GM21717 (cell line): ENCODE results near the gene EXD2.

Experiments used
- ATAC-seq: cut with Tn5 transposase; IDR thresholded peaks from one replicate; pipeline ENCODE4 v1.9.1; 2021; ENCODE audit warnings: mild to moderate bottlenecking, moderate library complexity; ENCODE audit not compliant: unreplicated experiment

Gene EXD2

DNA sequence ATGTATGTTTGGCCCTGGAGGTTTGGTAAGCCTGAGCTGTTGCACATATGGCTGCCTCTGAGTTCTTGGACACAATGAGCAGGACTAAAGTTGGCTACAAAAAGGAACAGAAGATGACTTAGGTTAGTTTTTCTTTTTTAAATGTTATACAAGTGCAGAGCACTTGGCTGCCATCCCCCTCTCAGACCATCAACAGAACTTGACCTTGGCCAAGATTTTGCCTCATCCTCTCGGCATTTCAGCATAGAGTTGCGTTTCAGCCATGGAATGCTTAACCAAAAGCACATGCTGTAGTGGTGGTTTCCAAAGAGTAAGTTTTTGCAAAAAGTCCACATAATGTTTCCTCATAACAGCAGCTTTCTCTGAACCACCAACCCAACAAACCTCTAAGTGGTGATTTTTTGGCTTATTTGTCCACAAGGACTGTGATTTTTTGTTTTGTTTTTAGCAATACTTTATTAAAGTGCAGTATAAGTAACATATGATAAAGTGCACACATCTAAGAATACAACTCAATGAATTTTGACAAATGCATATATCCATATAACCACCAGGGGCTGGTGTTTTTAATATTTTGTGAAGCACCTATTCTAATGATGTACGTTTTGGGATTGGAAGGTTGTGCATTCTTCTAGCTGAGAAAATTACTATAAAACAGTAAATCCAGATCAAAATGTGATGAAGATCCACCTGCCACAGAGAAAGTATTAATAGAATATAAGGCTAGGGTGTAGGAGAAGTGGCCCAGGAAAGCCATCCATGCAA, 56.6 kb downstream of the EXD2 start:
- no peak for ATAC-seq

DNA sequence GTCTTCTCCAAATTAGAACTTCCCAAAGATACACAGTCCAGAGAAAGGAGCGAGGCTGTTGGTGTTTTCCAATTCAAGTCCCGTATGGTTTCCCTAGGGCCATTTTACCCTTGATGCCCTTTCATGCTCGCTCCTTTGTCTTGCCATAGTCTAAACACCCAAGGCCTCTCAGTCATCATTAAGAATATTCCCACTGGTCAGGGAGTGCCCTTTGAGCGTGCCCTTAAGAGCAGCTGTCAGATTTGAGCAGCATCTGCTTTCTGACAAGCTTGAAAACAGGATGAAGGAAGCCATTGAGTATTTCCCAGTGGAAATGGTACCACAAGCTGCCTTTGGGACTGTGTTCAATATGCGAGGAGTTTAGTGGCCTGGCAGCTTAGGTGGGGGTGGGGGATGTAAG, 58.3 kb downstream of the EXD2 start:
- no peak for ATAC-seq

DNA sequence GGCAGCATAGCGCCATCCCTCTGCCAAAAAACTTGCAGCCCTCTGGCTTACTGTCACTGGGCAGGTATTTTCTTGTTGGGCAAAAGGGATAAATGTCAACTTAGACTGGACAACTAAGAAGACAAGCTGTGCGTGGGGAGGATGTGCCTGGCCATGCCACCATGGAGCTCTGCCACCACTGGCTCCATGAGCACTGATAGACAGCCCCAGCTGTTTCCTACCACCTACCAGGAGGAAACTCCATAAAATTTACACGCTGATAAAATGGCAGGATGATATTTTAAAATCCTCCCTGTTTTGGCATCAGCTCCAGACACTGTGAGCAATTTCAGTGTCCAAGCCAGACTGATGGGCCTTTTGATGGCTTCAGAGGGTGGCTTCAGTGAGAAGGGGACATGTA, 61.6 kb downstream of the EXD2 start:
- no peak for ATAC-seq

DNA sequence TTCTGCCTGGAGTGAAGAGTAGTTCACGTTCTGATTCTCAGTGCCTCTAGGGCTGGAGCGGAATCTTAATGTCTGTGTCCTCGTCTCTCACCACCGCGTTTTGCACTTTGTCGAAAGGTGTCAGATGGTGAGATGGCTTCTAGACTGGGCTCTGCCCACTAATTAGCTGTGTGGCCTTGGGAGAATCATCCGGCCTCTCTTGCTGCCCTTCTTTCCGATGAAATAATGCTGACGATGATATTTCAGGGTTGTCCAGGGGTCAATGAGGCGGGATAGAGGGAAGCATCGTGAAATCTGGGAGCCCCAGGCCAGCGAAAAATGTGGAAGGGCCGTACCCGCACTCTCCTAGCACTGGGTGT, 67.8 kb downstream of the EXD2 start:
- no peak for ATAC-seq

DNA sequence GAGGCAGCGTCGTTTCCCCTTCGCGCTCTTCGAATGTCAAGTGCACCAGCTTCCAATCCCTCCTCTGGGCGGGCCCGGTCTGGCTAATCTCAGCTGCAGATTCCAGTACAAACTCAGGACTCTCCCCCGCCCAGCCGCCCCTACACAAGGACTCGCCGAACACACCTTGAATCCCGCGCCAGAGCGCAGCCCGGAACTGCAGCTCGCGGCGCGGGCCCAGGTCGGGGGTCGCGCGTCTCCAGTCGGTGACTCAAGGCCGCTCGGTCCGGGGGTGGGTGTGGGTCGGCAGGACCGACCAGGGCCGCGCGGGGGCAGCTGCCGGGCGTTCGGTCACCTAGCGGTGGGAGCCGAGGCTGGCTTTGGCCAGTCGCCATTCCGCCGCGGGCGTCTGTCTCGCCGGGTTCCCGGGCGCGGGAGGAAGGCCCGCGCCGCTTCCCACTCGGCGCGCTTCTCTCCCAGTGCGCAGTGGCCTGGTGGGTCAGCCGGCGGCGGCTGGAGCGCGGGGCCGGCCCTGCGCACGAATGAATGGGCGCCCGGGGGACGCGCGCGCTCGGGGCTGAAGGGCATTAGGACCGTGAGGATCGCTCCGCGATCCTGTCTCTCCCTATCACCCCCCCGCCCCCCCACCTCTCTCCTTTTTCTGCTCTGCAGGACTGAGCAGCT, 68.4 kb downstream of the EXD2 start, which contains the start of gene GALNT16:
TSS of gene GALNT16 (plus strand) at position 632 of the 663 bp plus-strand sequence. CDS start 133 bp downstream, outside the sequence.
- no peak for ATAC-seq

DNA sequence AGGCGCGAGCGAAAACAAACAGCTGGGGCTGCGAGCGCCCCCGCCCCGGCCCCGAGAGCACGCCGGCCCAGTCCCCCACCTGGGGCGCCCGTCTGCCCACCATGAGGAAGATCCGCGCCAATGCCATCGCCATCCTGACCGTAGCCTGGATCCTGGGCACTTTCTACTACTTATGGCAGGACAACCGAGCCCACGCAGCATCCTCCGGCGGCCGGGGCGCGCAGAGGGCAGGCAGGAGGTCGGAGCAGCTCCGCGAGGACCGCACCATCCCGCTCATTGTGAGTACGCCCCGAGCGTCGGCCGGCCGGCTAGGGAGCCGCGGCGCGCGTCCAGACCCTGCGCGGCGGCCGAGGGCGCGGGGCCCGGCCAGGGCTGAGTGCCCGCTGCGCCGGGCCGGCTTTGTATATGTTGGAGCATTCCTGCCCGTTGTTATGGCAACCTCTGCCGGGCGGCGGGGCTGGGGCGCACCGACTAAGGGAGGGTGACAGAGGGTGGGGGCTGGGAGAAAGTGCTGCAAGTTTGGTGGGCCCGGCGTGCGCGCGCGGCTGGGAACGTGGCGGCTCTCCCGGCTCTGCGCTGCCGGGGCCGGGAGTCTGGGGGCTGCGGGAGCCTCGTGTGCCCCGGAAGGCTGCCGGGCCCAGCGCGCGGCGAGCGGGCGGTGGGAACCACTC, 69.0 kb downstream of the EXD2 start:
- no peak for ATAC-seq

DNA sequence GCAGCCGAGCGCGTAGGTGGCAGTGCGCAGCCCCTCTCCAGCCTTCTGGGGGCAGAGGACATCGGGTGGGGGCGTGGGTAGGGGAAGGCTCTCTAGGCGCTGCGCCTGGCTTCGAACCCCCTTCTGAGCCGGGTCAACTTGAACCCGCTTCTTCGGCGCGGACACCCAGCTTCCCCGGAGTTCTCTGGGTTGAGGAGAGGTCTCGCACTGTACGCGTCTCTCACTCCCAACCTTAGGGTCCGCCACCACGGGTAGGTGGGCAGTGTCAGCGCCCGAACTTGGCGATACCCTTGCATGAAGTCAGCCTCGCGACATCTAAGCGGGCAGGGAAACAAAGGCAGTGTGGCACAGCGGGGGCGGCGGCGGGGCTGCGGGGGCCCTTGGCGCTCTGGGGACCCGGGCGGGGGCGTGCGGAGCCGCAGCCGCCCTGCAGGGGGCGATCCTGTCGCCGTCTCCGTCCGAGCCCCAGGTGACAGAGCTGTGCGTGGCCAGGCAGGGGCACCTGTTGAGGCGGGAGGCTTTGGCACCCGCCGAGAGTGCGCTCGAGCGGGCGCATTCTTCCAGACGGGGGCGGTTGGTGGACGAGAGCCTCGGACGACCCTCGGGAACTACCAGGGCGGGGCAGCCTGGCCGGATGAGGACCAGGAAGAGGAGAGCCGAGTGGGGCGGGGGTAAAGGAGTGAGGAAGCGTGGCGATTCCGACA, 69.7 kb downstream of the EXD2 start:
- ATAC-seq, result no peak

DNA sequence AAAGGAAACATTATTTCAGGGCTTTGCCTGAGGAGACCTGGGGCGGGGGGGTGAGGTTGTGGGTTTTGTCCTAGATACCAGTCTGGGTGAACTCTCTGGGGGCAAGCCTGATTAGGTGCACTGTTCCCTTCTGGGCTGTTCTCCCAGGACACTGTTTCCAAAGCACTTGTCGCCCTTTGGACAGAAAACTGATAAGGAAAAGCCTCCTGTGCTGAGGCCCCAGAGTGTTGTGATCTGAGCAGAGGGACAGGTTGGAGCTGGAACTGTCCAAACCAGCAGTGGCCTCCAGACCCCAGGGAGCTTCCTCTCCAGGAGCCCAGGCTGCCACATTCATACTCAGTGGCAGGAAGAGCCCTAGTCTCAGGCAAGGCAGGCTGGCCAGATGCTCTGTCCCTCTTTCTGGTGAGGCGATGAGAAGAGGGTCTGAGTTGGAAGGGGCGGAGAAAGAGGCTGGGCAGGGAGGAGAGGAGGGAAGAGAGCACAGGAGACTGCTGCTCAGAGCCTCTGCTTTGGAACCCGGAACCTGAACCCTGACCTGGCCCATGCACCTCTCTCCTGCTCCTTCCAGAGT, 70.5 kb downstream of the EXD2 start:
- ATAC-seq, result no peak

DNA sequence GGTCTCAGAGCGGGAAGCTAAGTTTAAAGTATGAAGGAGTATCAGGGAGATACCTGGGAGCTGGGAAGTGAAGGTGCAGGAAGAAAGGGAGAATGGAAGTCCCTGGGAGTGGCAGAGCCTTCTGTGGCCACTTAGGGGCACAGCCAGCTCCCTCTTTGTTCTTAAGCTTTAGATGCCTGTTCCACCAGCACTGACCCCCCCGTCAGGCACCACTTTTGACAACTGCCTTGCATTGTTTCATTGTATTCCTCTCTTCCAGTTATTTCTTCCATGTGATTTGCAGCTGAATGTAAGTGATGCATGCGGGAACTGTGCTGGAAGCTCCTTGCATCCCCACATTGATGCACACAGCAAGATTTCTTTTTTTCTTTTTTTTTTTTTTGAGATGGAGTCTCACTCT, 71.2 kb downstream of the EXD2 start:
- no peak for ATAC-seq

DNA sequence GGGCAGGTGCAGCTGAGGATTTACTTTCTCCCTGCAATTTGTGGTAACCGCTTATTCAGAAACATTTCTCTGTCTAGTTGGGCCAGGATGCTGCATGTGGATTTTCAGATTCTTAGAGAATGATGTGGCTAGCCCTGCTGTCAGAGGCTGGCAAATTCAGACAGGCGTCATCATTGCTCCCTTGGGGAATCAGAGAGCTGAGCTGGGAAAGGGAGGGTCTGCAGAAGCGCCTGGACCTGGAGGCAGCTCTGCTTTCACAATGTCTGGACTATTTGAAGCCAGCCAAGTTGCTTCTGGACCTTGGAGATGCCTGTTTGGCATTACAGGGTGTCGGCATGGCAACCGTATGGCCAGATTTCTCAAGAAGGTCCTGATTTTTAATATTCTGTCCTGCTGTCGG, 72.1 kb downstream of the EXD2 start:
- no peak for ATAC-seq

DNA sequence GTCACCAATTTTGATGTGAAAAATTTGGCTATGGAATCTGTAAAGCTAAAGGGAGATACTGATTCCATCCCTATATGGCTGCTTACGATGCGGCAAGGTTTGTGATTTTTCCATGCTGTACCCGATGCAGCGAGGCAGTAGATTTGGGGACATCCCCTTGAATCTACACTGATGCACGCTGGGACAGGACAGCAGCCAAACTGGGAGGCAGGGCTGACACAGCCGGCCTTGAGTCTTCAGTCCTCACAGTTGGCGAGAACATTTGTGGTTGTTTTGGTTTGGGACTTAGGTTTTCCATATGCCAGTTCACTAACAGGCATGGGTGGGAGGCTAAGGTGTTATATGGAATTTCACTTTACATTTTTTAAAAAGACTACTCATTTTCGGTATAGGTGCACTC, 72.5 kb downstream of the EXD2 start:
- ATAC-seq, result no peak

DNA sequence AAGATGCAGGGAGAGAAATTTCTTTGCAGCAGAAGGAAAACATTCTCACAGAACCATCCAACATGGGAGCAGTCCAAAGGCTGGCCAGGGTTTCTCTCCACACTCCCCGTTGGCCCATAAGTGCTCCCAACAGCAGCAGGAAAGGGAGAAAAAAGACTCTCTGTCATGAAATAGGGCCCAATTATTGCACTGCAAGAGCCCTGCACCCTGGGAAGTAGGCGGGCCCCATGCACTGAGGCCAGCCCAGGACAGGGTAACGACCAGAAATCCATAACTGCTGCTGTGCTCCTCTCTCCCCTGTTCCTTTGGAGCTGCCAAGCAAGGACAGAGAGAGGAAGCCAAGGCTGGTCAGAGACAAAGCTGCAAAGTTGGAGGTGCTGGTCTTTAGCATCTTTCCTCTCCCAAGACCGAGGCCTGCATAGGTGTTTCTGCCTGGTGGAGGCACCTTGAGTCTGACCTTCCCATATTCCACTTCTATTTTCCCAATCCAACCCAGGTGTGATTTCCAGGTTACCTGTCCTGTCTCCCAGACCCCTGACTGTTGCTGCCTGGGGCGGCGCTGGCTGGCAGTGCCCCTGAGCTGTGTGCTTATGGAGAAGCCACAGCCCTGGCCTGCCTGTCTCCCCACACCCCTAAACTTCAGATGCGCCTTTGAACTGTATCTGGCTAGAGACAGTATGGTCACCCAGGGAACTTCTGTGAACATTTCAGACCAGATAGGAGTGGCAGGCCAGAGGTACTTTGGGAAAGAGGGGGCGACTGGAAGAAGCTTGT, 75.5 kb downstream of the EXD2 start:
- ATAC-seq, result no peak

DNA sequence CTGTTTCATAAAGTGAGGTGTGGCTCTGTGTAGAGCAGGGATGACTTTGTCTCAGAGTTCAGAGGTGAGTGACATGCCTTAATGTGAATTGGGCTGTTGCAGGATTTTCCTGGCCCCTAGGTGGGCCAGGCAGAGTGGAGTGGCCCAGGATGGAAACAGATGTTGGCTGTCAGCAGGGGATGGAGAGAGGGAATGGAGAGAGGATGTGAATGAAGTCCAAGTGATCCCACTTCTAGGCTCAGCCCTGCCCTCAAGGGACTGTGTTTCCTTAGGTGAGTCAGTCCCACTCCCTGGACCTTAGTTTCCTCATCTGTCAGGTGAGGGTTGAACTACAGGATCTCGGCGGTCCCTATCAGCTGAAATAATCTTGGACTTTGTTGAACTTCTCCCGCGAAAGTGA, 76.2 kb downstream of the EXD2 start:
- ATAC-seq, result no peak

DNA sequence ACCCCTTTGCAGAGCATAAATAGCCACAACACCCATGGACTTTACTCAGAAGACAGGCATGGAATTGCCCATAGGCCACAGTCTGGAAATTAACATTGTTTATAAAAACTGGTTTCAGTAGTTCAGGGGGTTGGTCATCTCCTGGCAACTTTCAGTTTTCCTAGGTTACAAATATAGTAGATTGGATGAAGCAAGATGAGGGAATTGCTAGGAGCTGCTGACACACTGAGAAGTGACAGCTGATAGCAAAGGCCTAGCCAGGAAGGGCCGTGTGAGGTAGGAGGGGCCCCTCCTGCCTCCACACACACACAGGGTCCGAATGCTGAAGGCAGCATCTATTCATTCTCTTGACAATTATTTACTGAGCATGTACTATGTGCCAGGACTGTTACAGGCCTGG, 76.9 kb downstream of the EXD2 start:
- no peak for ATAC-seq

DNA sequence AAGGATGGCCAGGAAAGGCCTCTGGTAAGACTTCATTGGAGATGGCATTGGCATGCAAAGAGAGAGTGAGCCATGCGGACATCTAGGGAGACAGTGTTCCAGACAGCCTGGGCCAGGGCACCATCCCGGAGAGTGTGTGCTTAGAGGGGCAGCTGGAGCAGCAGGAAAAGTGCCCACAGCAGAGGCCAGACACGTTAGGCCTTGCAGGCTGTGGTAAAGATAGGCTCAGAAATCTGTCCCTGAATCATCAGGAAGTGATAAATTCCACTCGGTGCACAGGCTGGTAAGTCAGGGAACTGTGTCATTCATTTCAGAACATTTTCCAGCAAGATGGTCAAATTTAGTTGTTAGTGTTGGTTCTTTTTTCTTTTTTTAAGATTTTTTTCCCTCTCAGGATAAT, 77.5 kb downstream of the EXD2 start:
- no peak for ATAC-seq

DNA sequence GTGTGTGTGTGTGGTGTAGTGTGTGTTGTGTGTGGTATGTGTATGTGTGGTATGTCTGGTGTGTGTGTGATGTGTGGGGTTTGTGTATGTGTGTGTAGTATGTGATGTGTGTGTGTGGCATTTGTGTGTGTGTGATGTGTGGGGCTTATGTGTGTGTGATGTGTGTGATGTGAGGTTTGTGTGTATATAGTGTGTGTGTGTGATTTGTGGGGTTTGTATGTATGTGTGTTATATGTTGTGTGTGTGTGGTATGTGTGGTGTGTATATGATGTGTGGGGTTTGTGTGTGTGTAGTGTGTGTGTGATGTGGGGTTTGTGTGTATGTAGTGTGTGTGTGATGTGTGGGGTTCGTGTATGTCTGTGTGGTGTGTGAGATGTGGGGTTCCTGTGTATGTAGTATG, 78.1 kb downstream of the EXD2 start:
- no peak for ATAC-seq

DNA sequence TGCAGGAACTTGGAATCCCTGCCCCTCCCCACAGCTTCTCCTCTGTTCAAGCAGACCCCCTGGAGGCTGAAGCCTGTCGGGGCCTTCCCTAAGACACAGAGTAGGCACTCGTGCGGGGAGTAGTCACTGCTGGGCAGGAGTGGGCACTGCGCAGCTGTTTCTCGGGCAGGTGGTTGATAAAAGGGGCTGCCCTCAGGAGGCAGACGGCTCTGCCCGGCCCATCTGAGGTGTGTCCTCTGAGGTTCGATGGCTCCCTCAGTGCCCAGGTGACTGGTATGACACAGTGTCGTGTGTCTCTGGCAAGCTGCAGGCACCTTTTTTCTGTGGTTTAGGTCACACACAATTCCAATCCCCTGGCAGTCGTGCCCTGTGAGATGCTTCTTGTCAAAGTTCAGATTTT, 78.8 kb downstream of the EXD2 start:
- no peak for ATAC-seq

DNA sequence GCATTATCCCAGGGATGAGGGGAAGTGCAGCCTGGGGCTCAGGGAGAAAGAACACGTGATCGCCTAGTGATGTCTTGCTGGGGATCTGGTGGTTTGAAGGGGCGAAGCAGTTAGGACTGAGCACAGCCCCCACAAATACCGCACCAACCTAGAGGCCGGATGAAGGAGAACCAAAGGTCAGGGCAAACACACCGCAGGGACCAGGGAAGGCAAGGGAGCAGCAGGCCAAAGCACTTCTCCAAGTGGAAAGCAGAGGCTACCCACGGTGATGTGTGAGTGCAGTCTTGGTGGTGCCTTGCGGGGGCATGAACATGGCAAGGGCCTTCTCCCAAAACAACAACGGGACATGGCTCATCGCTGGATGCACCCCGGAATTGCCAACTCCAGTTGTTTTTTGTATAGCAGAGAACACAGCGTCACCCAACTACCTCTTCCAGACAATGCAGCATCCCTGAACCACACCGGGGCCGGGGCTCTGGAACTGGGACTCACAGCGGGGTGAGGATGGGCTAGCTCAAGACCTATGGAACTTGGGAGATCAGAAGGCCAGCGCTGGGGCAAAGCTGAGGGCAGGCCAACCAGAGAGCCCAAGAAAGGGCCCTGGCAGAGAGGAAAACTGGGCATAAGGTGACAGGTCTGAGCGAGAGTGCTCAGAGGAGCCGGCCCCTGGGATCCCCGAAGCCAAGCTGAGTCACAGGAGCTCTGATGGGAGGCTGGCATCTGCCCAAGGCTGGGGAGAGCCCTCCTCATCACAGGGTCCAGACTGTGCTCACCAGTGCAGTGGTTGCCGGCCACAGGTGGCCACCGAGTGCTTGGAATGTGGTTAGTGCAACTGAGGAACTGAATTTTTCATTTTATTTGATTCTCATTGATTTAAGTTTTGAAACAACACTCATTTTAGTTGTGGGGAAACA, 79.8 kb downstream of the EXD2 start:
- no peak for ATAC-seq

DNA sequence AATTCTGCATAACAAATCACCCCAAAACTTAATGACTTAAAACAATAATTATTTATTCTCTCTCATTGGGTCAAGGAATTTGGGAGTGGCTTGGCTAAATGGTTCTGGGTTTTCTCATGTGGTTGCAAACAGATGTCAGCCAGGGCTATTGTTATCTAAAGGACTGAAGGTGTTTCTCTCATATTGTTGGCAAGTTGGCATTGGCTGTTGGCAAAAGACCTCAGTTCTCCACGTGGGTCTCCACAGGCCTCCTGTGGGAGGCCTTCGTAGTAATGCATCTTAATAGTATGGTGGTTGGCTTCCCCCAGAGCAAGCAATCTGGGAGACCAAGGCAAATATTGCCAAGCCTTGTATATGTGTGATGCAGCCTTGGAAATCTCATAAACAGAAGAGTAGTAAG, 83.0 kb downstream of the EXD2 start:
- ATAC-seq, result no peak
